Stimulated activated CD4-positive, alpha-beta T cell treated with anti-CD3 and anti-CD28 coated beads, Interleukin-15, amount 100 ng/mL, for 1 hour (primary cell): Measurements from ENCODE around the gene SPEM2.

Source experiments
- DNase-seq, 2 donors: peaks; one replicate each; pipeline ENCODE4 v3.0.0-alpha.2; 2020; ENCODE audit warnings: low read depth in 1 of 2, low spot score in 1 of 2

SPEM2 gene

DNA sequence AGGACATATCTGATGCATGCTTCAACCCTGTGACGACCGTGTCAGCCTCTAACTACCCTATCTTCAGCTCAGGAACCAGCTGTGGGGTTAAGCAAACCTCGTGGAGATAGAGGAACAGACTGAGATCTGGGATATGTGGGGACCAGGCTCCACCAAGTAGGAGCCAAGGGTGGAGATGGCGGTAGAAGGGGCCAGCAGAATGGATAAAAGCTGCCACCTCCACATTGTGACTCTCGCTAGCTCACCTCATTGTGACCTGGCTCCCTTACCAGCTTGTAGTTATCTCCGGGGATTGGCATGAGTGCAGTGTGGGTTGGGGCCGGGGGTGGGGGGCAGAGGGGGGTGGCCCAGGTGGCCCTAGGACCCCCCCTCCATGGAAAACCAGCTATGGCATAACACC, at the start of gene SPEM2:
Gene SPEM2, plus strand, starts transcription at position 301 of the 400 bp plus-strand sequence. Its CDS starts 73 bp downstream, at position 374.
- no peak for DNase-seq

DNA sequence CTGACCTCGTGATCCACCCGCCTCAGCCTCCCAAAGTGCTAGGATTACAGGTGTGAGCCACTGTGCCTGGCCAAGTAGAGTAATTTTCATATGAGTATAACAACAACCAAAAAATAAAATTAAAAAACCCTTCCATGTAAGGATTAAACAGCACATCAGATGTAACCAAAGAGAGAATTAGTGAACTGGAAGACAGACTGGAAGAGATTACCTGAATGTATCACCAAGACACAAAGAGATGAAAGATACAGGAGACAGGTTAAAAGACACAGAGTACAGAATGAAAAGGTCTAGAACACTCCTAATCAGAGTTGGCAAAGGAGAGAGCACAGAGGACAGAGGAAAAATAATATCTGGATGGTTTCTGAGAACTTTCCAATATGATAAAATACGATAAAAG, 46.3 kb upstream of the SPEM2 start:
- no peak for DNase-seq

GRCh38 chr17:7380321-7380720, 45.1 kb upstream of the SPEM2 start:
- DNase-seq, result no peak

DNA sequence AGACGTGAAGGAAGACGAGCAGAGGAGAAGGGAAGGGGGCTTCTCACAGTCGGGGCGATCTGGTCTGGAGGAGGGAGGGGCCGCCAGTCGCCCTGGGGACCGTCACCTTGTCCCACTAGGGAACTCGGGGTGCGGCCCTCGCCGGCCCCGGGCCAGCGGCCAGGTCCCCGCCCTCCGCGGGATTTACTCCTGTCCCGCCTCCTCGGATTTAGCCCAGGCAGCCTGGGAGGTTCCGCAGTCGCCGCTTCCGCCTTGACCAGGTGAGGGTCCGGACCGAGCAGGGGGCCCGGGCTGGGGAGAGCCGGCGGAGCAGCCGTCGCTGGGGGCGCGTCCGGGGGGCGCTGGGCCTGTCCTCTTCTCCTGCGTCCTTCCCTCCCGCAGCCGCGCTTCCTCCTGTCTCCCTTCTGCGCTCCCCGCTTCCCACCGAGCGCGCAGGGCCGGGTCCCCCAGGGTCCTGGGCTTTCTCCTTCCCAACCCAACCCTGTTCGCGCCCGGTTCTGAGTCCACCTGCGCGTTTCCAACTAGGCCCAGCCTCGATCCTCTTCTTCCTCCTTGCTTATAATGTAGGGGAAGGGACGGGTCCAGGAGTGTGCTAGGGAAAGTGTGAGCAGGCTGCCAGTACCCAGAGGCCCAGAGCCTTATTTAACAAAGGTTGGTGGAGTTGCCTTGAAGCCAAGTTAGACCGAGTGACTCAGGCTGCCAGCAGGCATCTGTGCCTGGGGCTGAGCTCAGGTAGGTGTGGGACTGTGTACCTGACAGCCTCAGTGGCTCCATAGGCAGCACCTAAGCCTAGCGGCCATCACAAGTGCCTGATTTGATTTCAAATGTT, 44.3 kb upstream of the SPEM2 start, which contains the start of gene TNK1:
Gene TNK1, plus strand, starts transcription at position 235 of the 829 bp plus-strand sequence. CDS start 1,838 bp downstream, outside the sequence.
- DNase-seq, result no peak

DNA sequence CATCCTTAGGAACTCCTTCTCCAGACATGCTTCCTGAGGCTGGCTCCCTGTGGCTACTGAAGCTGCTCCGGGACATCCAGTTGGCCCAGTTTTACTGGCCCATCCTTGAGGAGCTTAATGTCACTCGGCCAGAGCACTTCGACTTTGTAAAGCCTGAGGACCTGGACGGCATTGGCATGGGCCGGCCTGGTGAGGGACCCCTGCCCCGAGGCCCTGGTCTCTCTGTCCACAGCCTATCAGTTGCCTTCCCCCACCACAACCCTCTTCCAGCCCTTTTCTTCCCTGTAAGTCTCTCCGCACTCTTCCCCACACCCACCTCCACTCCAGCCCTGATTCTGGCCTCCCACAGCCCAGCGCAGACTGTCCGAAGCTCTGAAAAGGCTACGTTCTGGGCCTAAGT, 42.5 kb upstream of the SPEM2 start:
- DNase-seq, result no peak

- DNase-seq, result no peak
These were observed 42.1 kb upstream of the SPEM2 start for GRCh38 chr17:7383371-7383741.

DNA sequence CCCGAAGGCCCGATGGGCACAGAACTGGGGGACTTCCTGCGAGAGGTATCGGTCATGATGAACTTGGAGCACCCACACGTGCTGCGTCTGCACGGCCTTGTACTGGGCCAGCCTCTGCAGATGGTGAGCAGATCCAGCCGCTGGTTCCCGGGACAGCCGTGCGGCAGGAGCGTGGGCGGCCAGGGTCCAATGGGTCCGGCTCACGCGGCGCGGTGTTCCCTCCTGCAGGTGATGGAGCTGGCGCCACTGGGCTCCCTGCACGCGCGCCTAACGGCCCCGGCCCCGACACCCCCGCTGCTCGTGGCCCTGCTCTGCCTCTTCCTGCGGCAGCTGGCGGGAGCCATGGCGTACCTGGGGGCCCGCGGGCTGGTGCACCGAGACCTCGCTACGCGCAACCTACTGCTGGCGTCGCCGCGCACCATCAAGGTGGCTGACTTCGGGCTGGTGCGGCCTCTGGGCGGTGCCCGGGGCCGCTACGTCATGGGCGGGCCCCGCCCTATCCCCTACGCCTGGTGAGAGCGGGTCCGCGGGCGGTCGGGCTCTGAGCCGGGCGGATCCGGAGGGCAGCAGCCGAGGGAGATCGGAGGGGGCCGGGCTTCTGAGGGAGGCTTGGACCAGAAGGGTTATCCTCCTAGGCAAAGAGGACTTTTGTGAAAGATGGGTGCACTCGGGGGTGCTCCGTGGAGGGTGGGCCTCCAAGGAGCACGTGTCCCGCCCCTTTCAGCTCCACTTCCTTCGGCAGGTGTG, 41.5 kb upstream of the SPEM2 start:
- DNase-seq, result peak; percentile 61 to 72

GRCh38 chr17:7384489-7385081, 40.8 kb upstream of the SPEM2 start:
- DNase-seq, result no peak

DNA sequence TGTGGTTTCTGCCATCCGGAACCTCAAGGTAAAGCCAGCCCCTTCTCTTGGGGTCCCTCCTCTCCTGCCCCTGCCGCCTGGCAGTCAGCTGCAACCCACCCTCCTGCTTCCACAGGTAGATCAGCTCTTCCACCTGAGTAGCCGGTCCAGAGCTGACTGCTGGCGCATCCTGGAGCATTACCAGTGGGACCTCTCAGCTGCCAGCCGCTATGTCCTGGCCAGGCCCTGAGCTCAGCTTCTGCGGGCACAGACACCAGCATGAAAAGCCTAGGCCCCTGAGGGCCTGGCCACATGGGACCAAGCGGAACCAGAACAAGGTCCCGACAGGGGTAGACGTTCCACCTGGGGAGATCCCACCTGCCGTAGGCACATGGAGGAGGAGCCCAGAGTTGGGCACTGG, 36.6 kb upstream of the SPEM2 start:
- DNase-seq, result no peak

DNA sequence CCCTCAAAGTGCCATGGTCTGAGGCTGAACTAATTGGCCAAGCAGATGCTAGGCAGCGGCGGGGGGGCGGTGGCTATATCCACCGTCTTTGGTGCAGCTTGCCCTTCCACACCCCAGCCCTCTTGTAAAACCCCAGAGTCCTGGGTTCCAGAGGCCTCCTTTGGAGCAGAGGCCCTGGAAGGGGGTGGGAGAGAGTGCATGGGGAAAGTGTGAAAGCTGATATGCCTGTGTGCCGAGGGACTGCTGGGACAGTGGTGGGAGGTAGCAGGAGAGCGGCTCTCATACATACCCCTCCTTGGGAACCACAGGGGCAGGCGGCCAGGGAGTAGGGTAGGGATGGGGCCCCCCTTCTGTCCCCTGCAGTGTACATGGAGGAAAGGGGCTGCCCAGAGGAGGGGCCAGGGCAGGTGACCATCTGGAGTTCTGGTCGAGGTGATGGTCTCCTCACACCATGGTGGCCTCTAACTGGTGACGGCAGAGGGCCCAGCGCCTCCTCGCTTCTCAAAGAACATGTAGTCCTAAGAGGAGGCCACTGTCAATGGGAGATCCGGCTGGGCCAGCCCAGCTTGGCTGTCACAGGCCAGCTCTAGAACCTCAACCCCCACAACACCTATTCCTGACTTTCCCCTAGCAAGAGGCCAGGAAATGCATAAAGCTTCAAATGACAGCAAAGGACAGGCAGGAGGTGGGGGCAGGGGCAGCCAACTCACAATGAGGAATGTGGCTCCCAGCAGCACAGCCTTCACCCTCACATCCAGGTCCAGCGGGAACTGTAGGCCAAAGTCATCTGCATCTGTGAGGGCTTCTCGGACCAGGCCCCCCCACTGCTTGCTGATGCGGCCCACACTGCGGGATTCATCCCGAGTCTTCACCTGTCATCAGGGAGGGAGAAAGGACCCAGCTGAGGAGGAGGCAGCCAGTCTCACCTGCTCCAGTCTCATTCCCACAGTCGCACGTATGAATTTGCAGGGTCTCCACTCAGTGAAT, 35.2 kb upstream of the SPEM2 start:
- DNase-seq, result no peak

- DNase-seq, result no peak
These were observed 34.1 kb upstream of the SPEM2 start for GRCh38 chr17:7391307-7391706.

DNA sequence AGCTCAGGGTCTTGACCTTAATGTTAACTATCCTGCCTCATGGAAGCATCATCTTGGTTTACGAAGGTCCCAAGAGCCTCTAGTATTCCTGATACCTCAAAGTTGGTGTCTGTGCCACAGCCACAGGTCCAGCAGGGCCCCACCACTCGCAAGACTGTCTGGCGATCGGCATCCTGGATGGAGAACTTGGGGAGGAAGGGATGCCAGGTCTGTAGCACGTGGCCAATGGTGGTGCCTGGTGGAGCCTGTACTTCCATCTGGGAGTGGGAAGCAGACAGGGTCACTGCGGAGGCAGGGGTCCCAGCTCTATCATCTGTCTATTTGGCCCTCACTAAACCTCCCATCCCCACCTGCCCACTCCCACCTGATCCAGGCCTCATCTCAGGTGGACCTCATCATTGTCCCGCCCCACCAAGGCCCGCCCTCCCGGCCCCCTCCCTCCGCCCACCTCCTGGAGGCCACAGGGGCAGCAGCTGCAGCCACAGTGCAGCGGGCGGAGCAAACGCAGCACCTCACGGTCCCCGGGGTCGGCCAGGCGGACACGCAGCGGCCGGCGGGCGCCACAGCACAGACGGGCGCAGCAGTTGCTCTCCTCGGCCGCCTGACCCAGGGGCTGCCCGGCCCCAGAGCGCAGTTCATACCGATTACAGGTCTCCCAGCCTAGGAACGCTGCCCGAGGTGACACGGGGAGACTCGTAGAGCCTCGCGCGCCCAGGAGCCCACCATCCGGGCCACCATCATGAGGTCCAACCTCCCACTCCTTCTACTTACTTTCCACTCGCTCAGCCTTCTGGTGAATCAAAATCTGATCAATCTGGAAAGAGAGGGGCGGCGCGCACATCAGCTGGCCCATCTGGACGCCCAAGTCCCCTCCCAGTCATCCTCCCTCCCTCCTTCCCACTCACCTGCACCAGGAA, 32.5 kb upstream of the SPEM2 start:
- no peak for DNase-seq

- peak; percentile 42 to 46 for DNase-seq
These were observed 31.6 kb upstream of the SPEM2 start for GRCh38 chr17:7393613-7394451.

DNA sequence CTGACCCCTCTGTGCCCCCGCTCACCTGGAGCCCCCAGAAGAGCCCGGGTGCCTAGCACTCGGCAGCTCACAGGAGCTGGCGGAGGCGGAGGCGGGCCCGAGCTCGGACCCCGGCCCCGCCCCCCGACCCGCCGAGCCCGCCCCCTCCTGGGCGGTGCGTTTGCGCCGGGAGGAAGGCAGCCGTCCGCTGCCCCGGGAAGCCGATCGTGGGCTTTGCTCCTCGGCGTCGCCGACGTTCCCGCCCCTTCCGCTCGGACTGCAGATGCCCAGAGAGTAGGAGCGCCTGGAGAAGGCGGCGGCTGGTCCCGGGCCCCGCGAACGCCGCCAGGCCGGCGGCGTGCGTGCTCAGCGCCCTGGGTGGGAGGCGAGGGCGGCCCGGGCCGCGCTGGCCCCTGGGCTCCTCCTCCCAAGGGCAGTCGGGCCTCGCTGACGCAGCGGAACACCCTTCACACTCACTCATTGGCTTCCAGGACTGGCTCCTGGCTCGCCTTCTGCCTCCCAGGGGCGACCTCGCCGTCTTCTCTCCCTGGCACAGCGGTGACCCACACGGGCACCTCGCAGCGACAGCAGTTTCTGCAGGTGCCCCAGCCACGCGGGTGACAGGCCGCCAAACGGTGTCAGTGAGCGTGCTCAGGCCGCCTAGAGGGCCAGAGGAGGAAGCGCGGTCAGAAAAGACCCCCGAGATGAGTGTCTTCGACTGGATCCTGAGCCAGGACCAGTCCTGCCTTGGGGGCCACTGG, 30.8 kb upstream of the SPEM2 start, which contains the start of gene PLSCR3:
Gene PLSCR3, minus strand, starts transcription at position 74 of the 740 bp plus-strand sequence. CDS start 415 bp downstream, outside the sequence.
- peak; percentile 75 to 86 for DNase-seq

GRCh38 chr17:7396147-7396546, 29.3 kb upstream of the SPEM2 start:
- no peak for DNase-seq

- no peak for DNase-seq
These were observed 26.8 kb upstream of the SPEM2 start for GRCh38 chr17:7398612-7399011.

DNA sequence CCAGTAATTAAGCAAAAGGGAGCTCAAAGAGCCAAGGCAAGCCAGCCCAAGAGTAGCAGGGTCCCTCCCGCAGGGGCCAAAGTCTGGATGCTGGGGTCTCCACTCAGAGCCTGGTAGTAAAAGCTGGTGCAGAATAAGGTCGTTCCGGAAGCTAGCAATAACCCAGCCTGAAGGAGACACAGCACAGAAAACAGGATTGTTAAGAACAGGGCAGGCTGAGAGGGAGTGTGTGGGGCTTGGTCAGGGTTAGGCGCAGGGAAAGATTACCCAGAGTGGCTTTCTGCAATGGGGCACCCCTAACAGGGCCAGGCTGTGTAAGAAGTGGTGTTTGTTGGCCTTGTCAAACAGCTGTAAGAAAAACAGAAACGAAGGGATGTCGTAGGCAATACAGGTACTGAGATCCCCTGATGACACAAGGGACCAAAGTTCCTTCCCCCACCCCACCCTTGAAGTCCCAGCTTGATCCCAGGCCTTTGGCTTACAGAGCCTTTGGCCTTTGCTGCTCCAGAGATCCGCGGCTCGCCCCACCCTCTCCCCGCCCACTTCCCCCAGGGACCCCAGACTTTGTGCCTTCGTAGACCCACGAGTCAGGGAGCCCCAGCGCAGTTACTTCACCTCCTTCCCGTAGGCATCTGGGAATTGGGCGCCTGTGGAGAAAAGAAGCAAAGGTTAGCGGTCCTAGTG, 22.2 kb upstream of the SPEM2 start:
- DNase-seq, result peak in 1 of 2 donors; percentile 23

GRCh38 chr17:7403727-7403976, 21.8 kb upstream of the SPEM2 start:
- DNase-seq, result no peak
